GM21825 (cell line): ENCODE data around the gene GPC6.

ENCODE experiments used
- ATAC-seq: cut with Tn5 transposase; IDR thresholded peaks from one replicate; pipeline ENCODE4 v1.9.1; 2021; ENCODE audit warnings: mild to moderate bottlenecking, moderate library complexity; ENCODE audit not compliant: unreplicated experiment

GPC6 gene

DNA sequence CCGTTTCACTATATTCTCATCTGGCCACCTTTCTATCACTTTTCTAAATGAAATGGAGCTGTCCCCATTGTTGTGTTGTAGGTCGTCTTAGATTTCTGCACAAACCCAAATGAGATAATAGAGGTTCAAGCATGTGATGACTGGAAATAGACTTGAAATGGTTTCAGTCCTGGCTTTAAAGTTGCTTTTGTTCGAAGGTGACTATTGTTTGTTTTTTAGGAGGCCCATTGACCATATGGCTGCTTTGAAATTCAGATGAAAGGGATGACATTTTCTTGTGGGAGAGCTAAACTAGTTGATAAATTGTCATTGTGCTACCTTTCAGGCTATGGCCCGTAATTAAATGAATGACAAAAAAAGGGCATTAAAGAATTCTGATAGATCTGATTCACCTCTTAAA lies 583.7 kb downstream of the GPC6 start:
- ATAC-seq: no peak

DNA sequence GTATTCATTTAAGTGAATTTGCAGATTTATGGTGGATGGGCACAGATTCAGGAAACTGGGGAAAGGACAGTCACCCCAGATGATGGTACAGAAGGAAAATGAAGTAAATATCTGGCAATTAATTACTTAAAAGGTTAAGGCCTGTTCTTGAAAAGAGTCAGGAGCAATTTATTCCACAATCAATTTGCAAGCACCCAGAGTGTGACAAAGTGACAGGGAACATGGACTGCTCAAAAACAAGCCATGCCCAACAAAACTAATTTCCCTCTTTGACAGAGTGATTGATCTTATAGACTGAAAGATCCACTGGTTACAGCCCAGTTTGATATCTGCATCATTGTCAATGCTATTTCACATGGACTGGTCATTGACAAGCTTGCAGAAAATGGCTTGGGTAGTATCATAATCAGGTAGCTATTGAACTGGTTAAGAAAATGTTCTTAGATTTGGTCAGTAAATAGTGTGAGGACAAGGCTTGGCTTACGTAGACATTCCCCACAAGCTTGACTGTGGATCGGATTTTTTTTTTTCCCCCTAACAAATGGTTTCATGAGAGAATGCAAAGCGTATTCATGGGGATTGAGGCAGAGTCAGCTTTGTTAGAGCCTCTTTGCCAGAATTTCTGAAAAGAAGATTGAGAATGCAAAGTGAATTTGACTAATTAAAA lies 584.6 kb downstream of the GPC6 start:
- ATAC-seq: no peak

DNA sequence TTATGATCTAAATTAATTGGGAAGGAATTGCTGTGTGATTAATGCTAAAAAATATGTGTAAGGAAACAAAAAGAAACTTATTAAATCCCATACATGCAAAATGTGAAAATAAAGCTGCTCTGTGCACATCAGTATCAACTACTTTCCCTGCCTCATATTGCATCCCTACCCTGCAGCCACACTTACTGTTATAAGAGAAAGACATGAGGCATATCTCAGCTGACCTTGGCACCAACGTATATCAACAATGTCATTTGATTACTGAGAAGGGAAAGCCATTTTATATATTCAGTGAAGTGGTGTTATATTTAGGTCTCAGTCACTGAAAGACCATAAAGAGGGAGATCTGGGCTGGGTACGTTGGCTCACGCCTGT lies 585.1 kb downstream of the GPC6 start:
- ATAC-seq: no peak

DNA sequence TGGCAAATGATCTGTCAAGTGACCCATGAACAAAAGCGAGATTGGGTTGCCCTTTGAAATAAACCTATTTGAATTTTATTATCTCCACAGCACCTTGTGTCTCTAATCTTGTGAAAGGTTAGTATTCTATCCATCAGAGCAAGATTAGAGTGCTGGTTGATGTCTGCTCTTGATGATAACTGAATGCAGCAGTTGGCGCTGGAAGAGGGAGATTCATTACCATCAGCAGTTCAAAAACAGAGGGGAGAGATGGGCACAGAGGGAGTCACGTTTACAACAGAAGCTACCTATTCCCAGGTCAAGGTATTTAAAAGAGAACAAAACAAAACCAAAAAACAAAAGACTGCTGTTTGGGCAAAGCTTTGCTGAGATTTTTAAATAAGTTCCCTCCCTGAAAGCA lies 588.1 kb downstream of the GPC6 start:
- no peak for ATAC-seq

DNA sequence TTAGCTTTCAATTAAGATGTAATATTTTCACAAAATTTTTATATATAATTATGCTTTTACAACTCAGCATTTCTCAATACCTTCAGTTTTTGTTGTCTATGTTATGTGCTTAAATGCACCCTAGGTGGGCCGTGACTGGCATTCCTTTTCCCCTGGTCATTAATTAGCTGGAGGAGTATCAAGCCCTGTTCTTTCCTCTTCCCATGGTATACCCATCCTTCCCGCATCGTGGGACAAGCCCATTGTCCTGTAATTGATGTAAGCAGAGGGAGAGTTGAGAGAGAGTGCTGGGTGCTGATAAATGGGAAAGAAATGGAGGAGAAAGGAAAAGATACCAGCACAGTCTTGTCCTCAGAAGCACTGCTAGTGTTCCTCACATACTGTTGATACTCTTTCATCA lies 591.7 kb downstream of the GPC6 start:
- ATAC-seq: no peak

DNA sequence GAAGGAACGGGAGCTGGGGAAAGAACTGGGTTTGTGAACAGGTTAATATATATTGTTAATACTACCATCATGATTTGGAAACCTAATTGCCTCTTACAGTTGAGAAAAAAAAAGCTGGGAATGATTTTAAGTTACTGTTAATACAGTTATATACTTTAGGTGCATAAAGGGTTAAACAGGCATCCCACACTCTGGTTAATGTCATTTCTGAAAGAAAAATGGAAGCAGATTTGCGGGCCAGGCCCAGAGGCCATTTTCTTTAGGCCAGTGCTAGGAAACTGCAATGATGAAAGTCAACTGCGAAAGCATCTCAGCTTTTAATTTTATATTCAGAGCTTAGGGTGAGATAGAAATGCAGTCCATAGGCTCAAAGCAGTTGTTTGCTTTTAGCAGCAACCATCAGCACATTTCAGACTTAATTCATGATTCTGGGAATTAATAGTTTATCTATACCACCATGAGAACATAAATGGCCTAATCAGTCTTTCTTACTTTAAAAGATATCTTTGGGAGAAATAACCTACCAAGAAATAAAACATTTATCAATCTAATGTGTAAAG lies 592.8 kb downstream of the GPC6 start:
- no peak for ATAC-seq

DNA sequence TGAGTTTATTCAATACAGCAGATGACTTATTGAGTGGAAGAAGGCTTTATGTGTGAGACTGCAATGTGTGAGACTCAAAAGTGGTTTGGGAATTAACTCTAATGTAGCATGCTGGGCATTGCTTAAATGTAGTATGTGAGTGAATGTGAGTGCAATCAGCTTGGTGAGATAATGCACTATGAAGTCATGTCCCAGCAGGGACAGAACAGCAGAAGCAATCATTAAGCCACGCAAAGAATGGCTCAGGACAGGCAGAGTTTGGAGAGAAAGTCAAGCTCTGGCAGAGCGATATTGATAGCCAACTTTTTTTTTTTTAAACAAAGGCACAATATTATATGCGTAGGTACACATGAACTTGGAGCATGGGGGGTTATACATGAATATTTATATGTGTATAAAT lies 597.7 kb downstream of the GPC6 start:
- ATAC-seq: no peak

DNA sequence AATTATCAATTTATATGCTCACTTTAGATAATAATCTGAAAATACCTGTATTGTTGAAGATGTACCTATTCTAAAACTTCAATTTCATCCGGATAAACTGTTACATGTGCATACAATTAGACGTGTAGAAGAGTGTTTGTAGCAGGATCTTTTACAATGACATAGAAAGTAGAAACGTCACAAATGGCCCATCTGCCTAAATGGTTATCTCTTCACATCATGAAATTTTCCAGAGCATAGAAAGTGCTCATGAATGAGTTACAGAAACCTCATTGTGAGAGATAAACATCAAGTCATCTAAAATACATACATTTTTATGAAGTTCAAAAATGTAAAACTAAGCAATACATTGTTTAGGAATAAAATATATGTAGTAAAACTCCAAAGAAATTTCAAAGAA lies 607.4 kb downstream of the GPC6 start:
- ATAC-seq: no peak

DNA sequence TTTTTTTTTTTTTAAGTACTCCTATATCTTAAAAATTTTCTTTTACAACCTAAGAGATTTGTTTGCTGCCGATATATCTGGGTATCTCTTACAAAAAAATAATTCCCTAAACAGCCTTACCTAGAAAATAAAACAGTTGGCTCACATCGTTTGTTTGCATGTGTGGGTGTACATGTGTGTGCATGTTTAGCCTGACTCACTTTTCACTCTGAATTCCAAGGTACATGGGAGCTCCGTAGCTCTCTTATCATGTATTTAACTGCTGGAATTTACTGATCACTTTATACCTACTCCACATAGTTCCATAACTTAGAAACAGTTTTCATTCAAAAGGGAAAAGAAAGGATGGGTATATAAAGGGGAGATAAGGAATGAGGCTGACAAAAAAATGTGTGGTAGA lies 616.5 kb downstream of the GPC6 start:
- ATAC-seq: no peak

DNA sequence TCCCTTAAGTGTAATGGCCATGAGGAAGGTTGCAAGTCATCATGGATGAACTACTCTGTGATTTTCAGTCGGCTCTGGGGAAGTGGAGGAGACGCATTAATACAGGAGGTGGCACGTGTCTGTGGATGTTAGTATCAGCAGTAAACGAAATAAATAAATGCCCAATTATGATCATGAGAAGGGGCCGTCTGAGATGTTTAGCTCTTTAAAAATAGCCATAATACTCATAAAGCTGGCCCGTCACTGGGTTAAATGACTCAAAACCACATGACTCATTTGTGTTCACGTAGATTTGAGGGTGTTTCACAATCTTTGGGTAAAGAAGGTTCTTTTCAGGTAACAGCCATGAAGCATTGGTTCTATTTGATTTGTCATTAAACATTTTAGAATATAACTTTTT lies 620.6 kb downstream of the GPC6 start:
- ATAC-seq: no peak

DNA sequence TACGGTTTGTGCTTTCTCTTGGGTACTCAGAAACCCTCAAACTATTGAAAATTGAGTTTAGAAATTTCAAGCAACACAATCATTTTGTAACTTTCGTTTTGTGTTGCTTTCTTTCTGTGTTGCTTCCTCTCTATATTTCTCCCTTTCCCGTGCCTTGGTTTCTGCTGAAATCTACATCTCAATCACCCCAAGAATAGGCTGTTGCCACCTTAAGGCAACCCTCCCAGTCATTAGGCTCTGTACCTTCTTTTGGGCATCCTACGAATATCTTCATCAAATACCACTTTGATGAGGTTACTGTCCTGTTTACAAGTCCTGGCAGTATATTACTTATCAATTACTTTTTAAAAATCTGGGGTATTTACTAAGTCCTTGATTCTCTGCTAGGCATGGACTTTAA lies 621.6 kb downstream of the GPC6 start:
- no peak for ATAC-seq

DNA sequence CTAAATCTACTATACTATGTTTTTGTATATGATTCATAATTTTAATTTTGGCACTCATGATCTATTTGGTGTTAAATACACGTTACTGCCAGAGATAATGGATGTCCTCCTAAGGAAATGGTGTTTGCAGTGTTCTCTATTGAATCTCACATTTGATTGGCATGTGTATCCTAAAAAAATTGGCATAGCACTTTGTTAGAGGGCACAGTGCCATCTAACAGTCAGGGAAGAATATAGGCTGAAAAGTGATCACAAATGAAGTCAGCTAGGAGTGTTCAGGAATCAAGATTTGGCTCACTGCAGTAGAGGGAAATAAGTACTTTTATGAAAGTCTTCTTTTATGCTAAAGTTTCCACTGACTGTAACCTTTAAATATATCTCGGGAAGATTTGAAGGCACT lies 624.6 kb downstream of the GPC6 start:
- no peak for ATAC-seq

DNA sequence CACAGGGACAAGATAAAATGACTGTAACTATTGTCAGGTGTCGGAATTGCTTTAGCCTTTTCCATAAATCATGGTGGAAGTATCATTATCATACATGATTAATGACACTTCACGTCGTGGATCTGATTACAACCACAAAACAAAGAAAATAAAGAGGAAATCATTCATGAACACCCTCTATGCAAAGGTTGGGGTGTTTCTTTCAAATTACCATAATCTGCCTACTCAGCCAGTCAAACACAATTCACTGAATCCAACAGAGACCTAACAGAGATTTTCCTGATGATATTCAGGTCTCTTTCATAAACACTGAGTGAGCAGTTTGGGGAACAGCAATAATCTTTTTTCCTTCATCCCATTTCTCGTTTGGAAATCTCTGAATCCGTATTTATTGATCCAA lies 627.3 kb downstream of the GPC6 start:
- ATAC-seq: no peak

DNA sequence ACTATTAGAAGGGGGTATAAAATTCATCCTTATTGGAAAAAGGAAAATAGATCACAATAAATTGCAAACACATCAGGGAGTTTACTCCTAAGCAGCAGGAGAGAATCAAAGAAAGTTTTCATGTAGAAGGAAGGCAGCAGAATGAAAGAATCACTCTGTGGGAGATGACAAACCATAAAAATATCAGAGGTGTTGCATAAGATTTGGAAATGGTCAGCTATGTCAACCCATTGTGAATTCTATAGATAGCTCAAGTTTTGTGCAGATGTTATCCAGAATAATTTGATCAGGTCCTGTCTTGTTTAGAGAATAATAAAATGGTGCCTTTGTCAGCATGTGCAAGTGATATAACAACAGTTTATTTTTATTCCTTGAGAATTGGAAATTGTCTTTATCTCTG lies 630.5 kb downstream of the GPC6 start:
- ATAC-seq: no peak

DNA sequence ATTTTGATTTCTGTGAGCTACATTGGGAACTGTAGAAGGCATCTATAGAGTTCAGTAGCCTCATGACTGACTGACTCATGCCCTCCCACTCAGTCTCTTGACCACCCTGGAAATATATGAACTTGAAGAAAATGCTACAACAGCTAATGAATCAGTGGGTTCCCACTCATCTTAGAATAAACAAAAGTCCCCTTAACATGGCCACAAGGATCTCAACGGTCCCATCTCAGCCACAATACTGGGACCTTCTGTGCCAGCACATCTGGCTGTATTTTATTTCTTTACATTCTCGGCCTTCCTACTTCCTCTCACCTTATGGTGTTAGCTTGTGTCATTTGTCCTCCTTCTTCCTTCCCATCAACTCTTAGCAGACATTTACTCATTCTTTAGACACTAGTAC lies 633.1 kb downstream of the GPC6 start:
- ATAC-seq: no peak

DNA sequence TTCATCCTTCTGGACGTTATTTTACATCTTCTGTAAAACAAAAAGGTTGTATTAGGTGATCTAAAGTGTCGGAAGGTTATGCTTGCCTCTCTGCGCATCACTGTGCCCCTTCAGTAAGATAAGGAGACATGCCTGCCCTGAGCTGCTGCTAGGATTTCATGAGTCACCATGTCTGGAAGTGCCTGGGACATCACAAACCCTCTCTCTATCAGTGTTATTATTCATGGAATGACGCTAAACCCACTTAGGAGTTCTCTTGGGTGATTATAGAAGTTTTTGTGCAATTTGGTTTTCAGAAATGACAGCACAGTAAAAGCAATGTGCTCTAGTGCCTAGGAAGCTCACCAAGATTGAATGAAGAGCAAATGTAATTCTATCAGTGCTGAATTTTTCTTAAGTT lies 635.2 kb downstream of the GPC6 start:
- ATAC-seq: no peak

DNA sequence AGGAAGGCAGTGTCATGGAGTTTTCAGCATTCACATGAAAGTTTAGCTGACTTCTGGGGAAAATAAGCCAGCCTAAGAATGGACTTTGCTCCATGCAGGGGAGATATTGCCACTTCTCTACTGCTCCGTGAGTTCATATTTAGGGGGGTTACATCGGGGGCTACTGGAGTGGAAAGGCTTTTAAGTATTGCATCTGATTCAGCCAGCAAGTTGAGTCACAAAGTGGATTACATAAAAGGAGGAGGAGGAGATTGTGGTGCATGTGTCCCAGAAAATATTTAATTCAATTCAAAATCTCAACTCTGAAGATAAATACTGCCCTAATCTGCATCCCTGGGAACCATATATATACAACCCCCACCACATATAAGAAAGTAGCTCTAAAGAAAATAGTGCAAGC lies 635.7 kb downstream of the GPC6 start:
- ATAC-seq: no peak

DNA sequence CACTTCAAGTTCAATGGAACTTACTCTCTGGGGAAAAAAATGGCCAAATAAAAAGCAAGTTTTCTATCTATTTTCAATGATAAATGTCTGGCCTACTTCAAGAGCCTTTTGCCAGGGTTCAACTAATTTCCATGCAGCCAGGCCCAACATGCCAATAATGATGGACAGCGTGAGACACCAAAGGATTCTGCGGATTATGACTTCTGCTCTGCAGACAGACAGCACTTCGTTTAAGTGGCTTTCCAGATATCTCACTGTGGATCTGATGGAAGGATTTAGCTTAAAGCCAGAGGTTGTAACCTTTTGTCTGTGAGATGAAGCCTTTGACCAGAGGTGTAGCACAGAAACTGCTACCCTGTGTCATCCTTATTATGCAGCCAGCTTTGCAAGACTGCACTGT lies 638.6 kb downstream of the GPC6 start:
- ATAC-seq: no peak

DNA sequence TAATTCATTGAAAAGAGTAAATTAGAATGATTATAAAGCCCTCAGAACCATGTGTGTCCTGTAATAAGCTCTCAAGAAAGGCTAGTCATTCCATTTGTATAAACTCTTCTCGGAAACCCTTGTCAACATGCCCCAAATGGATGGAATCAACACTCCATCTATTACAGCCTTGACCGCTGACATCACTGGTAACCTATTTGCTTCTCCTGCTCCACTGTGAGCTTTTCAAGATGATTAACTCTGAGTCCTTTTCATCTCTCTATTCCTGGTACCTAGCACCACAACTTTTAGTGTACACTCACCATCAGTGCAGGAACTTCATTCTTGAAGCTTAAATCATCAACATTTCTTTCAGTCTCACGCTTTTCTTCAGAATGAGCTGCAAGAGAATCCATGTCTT lies 640.9 kb downstream of the GPC6 start:
- ATAC-seq: no peak

DNA sequence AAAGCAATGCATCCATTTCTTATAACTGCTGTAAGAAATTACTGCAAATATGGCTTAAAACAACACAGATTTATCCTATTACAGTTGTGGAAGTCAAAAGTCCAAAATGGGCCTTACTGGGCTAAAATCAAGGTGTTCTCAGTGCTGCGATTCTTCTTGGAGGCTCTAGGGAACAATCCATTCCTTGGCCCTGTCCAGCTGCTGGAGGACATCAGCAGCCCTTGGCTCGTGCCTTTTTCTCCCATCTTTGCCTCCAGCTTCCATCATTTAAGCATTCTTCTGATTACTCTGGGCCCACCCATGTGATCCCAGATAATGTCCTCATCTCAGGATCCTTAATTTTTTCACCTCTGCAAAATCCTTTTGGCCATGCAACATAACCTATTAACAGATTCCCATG lies 645.8 kb downstream of the GPC6 start:
- ATAC-seq: no peak

DNA sequence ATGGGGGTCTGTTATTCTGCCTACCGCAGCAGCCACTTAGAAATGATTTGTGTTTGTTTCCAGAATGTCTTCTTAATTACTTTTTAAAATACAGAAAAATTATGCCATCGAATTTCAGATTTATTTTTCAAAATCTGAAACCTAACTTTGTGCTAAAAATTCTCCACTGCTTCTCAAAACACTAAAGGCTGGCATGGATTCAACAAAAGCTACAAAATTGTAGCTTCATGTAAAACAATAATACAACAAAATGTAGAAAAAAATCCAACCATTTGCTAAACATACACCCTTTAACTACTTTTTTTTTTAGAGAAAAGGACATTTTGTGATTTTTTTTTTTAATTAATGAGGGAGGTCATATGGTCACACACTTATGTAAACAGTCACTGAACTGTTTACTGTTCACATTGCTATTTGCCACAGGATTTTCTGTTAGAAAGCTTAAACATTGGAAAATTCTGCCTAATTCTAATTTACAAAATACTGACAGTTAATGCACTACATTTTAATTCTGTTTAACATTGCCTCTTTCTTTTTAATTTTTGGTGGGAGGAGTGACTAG lies 646.3 kb downstream of the GPC6 start:
- no peak for ATAC-seq

DNA sequence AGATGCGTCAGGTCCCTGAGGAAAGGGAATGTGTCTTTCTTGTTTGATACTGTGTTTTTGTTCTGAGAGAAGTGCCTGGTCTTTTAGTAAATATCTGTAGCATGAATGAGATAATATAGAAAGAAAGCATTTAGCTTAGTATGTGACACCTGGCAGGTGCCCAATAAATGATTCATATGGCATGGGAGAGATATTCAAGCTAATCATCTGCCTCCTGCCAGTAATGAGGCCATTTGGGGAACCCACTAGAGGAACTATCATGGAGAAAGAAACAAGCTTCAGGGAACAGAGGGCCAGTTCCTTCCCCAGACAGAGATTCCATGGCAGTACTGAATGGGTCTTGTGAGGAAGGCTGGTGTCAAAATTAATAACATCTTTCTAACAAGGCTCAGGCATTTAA lies 648.9 kb downstream of the GPC6 start:
- no peak for ATAC-seq

DNA sequence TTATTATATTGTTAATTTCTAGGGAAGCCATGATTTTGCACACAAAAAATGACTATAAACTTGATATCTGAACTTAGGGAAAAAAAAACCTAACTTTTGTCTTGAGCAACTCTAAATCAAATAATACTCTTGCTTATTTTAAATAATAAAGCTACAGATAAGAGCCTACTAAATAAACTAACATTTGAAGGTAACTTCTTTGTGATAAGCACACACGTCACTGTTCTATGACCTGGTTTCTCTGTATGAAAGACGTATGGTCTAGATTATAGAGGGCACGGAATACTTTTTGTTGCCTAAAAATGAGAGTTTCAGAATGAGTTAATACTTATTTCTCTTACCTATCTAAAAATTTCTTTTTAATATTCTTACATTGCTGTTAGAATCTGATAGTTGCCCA lies 649.6 kb downstream of the GPC6 start:
- no peak for ATAC-seq
